Subcutaneous adipose tissue (tissue), 4 donors: ENCODE measurements around the gene EPB41L2. TPM values are rescaled to one million over a fixed set of nuclear protein-coding genes. Genes with fewer than 3 reads are reported as not detected.

Source experiments
- total RNA-seq, 4 donors: library from RNA; depleted of rRNA; stranded (reverse); fragments of >200 nt; gene quantifications; one replicate each; pipeline ENCODE4 v1.1.0, GENCODE V29; 2016
- TF ChIP-seq, protein P1 (sequence below): fragments of 450-650 bp; IDR thresholded peaks from one replicate; pipeline ENCODE4 v1.5.1; 2016; ENCODE audit warnings: low read depth, mild to moderate bottlenecking, control low read depth, antibody characterized with exemption, moderate library complexity

EPB41L2 gene
- total RNA-seq, 4 donors from 2014 or later: 124 to 189 (median 160) TPM

DNA sequence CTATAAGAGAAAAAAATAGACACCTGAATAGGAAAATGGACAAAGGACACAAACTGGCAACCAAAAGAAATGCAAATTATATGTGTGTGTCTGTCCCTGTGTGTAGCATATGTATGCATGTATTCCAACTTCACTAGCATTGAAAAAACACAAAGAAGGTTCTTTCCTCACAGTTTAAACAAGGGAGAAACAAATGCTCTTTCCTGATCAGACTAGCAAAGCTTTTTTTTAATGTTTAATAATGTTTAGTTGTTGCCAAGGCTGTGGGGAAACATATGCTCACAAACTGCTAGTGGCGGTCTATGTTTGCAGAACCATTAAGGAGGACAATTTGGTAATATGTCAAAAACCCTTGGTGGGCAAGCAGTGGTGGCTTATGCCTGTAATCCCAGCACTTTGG is 213.5 kb downstream of the EPB41L2 start:
- TF ChIP-seq, protein P1, sequence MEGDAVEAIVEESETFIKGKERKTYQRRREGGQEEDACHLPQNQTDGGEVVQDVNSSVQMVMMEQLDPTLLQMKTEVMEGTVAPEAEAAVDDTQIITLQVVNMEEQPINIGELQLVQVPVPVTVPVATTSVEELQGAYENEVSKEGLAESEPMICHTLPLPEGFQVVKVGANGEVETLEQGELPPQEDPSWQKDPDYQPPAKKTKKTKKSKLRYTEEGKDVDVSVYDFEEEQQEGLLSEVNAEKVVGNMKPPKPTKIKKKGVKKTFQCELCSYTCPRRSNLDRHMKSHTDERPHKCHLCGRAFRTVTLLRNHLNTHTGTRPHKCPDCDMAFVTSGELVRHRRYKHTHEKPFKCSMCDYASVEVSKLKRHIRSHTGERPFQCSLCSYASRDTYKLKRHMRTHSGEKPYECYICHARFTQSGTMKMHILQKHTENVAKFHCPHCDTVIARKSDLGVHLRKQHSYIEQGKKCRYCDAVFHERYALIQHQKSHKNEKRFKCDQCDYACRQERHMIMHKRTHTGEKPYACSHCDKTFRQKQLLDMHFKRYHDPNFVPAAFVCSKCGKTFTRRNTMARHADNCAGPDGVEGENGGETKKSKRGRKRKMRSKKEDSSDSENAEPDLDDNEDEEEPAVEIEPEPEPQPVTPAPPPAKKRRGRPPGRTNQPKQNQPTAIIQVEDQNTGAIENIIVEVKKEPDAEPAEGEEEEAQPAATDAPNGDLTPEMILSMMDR: no peak

DNA sequence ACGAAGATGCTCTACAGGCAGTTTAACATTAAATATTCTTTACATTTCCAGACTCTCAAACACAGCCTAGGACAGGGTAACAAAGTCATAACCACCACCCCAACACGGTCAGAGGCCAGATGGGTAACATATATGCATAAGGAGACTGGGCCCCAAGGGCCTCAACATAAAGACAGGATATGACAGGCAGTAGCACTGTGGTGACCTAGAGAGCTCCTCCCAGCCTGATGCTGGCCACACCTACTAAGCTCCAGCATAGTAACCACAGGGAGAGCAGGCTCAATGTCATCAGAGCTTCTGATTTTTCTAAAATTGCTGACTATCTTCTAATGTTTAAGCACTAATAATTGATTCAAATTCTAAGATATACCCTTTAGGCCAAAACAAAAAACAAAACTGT is 214.1 kb downstream of the EPB41L2 start:
- TF ChIP-seq, protein P1: no peak

DNA sequence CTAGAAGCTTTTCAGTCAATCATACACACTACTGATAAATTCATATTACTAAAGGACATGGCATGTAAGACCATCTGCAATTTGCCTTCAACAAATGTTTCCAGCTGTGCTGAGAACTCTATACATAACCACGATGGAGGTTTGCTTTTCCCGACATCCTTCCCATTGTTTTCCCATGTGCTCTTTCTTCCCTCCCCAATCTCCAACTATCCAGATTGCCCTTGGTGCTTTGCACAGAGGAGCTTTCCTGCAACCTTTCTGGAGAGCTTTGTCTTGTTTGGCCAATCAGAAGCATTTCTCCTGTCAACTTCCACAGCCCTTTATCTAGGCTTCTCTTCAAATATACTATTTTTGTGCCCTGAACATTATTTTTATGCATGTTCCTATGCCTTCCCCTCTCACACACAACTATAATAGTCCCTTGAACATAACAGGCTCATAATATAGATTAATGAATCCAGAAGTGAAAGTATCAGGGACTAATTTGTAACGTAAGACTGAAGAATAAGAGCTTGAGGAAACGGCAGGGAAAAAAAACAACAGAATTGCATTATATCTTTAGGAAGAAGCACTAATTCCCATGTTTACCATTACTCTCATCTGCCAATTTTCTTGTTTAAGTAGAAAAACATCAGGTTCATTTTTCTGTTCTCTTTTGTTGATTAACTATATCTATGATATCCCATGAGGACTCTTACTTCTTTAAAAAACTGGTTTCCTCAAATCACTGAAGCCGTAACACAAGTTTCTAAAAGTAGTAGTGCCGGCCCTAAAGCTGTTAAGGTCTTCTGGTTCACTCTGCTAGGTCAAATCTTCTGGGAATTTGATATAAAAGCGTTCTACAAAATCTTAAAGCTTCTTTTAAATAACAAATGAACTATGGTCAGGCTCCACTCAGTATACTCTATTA is 215.8 kb downstream of the EPB41L2 start:
- TF ChIP-seq, protein P1: no peak

DNA sequence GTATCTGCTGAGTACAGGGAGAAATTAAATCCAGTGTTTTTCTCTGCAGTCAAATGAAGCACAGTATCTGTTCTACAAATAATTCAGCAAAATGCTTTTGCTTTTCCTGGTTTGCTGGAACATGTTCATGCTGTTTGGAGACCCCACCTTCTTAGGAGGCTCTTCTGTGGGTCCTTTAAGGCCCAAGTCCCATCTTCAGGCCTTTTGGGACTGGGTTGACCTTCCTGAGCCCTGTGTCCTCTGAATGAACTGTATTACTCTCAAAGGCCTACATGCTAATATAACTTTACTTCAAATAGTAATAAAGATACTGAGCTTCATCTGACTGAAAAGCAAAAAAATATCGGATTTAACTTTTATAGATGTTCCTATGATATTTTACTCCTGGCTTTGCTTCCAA is 216.5 kb downstream of the EPB41L2 start:
- TF ChIP-seq, protein P1: no peak

DNA sequence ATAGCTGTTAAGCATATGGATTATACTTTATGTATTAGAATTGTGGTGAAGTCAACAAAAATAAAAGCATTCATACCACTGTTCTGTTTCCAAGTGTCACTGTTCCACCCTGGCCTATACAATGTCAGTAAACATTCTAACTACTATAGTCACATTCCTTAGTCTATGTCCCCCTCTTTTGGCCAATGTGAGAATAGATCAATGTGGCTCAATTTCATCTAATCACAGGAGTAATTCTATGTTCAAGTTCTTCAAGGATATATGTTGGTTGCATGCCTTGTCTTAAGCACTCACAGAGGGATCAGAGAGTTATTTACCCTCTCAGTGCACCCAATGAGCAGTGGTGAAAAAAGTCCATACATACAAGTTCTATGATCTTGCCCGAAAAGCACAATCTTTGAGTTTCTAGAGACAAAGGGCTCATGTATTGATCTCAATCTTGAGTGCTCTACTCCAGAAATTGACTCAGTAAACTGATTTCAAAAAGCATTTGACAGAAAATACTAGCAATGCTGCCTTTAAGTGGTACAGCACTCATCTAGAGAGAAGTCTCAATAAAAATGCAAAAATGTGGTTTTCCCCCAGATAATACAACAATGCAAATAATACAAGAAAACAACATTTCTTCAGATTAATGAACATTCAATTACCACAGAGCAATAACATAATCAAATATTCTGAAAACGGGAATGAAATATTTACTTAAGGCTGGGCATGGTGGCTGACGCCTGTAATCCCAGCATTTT is 219.3 kb downstream of the EPB41L2 start:
- TF ChIP-seq, protein P1: no peak

DNA sequence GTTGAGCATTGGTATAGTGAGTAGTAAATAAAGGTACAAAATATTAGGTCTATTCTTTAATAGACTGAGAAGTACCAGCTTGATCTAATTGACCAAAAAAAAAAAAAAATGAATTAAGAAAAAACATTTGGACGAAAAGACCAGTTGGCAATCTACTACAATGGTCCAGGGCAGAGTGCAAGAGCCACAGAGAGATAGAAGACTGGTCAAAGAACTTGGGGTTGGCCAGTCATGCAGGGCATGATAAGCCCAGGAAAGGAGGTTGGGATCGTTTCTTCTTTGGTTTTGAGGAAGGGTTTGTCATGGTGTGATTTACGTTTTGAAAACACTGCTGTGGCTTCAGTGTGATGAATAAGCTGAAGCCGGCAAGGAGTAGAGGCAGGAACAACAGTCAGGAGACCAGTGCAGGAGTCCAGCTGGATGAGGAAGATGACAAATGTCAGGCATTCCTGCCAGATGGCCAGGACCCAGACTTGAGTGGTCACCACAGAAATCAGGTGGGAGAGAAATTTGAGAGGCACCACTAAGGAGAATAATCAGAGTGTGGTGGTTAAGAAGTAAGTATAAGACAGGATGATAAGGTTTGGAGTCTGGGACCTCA is 221.8 kb downstream of the EPB41L2 start:
- TF ChIP-seq, protein P1: no peak

DNA sequence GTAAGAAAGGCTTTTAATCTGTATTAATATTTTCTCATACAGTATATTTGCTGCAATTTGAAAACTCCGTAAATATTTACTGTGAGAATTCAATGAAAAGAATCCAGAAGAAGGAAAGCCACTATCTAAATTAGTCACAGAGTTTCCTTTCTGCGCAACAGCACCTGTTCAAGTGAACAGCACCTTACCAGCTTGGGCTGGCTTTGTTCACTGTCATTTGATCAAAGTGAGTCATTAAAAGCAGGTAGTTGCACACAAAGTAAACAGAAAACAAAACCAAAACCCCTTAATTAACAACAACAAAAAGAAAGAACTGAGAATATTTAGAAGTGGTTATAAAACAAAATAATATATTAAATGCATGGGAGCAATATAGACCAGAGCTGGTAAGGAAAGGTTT is 223.0 kb downstream of the EPB41L2 start:
- TF ChIP-seq, protein P1: no peak
